GM21737 (cell line): Measurements from ENCODE around the gene DNTT.
A peak's percentile ranks its signal among the peaks of the same experiment; 100 is the strongest.

ENCODE experiments used
- ATAC-seq: cut with Tn5 transposase; IDR thresholded peaks from one replicate; pipeline ENCODE4 v1.9.1; 2021; ENCODE audit warnings: mild to moderate bottlenecking, moderate library complexity; ENCODE audit not compliant: unreplicated experiment

Gene DNTT

DNA sequence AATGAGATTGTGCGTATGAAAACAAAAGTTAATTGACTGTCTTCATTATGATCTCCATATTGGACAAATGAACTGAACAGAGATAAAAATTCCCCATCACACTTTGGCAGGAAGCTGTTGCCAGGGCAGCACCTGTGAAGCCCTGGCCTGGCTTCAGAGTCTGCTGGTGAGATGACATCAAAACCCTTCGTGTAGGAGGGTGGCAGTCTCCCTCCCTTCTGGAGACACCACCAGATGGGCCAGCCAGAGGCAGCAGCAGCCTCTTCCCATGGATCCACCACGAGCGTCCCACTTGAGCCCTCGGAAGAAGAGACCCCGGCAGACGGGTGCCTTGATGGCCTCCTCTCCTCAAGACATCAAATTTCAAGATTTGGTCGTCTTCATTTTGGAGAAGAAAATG lies at the start of gene DNTT:
Gene DNTT (plus strand): TSS at position 205 of the 400 bp plus-strand sequence. CDS start 64 bp downstream, at position 269.
- no peak for ATAC-seq

DNA sequence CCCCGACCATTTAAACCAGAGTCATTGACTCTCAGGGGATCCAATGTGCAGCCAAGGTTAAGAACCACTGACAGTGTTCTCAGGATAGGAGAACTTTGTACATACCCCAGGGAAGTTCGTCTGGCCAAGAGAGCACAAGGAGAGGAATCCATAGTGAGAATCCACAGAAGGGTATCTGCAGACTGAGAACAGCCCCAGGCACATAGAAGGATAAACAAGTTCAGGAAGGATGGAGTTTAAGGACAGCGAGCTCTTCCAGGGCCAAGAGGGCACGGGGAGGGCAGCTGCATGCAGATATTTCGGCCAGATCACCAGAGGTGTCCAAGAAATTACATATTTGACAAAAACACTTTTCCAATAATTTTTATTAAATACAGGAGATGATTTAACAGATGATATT lies 49.3 kb upstream of the DNTT start:
- ATAC-seq, result no peak

DNA sequence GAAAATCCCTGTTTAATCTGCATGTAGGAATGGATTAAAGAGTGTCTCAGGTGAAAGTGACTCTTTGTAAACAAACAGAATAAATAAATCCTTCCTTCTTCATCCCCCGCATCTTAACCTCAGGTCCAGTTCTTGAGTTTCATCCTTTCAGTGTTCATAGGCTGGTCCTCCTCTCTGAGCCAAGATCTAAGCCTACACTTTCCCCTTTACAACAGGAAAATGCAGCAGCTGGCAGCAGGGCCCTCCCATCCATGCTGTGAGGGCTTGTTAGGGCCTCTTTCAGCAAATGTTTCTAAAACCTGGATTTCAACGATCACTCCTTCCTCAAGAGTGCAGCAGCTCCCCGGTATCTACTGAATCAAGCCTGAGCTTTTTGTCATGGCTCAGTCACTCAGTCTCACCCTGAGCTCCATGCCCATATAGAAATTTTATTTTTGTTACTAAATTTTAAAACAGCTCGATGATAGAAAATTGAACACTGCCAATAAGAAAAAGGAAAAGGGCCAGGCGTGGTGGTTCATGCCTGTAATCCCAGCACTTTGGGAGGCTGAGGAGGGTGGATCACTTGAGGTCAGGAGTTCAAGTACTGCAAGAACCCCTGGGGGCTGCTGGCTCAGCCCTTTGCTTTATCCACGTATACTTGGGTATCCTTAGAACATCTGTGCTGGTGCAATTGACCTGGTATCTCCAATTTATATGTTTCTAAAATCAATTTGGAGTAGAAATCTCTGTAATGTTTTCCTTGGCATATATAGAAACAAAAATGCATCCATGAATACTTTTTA lies 48.5 kb upstream of the DNTT start:
- no peak for ATAC-seq

DNA sequence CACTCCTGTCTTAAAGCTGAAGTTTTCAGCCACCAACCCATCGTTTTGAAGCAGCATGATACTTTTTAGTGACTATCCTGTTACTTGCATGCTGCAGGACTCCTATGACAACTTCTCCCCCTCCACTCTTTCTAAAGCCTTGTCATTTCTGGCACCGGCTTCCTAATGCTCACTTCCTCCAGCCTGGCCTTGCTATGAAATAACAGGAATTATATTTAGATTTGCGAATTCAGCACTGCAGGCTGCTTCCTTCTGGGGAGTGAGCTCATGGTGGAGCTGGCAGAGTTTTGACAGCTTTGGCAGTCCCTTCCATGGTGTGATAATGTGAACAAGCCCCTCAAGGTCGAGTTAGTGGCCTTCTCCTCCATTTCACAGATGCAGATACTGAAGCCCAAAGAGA lies 46.3 kb upstream of the DNTT start:
- ATAC-seq, result no peak

- no peak for ATAC-seq
These were observed 45.1 kb upstream of the DNTT start for GRCh38 chr10:96259150-96259549.

GRCh38 chr10:96260014-96260413 lies 44.2 kb upstream of the DNTT start:
- ATAC-seq, result no peak

GRCh38 chr10:96261132-96261531 lies 43.1 kb upstream of the DNTT start:
- no peak for ATAC-seq

DNA sequence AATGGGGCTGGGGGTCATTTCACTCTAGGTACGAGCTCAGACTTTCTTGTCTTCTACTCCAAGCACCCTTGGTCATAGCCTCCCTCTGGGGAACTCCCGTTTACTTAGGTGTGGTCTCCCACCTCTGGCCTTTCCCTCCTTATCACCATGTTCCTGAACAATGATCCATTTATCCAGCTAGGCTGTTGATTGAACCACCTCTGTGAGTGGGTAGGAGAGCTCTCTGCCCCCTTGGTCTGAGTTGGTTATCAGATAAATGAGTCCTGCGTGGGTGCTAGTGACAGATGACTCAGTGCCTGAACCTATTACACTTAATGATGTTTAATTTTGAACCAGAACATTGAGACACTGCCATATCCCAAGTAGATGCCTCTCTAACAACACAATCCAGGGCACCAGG lies 42.3 kb upstream of the DNTT start:
- no peak for ATAC-seq

- no peak for ATAC-seq
These were observed 41.1 kb upstream of the DNTT start for GRCh38 chr10:96263176-96263575.

GRCh38 chr10:96263669-96264068 lies 40.6 kb upstream of the DNTT start:
- no peak for ATAC-seq

DNA sequence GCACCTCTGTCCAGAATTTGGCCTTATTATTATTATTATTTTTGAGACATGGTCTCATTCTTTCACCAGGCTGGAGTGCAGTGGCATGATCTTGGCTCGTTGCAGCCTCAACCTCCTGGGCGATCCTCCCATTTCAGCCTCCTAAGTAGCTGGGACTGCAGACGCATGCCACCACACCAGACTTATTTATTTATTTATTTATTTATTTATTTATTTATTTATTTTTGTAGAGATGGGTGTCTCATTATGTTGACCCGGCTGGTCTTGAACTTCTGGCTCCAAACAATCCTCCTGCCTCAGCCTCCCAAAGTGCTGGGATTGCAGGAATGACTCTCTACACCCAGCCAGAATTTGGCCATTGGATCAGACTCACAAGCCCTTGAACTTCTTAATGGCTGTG lies 39.3 kb upstream of the DNTT start:
- ATAC-seq, result no peak

GRCh38 chr10:96266118-96266770 lies 38.0 kb upstream of the DNTT start:
- ATAC-seq, result no peak

DNA sequence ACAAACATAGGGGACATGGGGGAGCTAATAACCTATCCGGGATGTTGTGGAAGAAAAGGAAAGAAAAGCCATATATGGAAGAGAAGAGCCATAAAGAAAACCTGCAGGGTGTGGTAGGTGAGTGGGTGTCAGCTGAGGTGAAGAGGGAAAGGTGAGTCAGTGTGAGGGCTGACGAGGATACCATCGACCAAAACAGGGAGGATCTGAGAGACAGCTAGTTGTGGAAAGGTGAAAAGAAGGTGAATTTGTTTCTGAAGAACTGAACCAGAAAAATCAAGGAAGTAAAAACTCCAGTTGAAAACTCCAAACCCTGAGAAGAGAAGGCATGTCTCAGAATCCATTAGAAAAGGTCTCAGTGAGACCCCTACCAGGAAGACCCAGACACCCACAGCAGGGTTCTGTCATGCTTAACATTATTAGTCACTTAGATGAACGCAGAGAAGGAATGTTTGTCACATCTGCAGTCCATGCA lies 37.0 kb upstream of the DNTT start:
- ATAC-seq, result no peak

- no peak for ATAC-seq
These were observed 35.8 kb upstream of the DNTT start for GRCh38 chr10:96268341-96268909.

DNA sequence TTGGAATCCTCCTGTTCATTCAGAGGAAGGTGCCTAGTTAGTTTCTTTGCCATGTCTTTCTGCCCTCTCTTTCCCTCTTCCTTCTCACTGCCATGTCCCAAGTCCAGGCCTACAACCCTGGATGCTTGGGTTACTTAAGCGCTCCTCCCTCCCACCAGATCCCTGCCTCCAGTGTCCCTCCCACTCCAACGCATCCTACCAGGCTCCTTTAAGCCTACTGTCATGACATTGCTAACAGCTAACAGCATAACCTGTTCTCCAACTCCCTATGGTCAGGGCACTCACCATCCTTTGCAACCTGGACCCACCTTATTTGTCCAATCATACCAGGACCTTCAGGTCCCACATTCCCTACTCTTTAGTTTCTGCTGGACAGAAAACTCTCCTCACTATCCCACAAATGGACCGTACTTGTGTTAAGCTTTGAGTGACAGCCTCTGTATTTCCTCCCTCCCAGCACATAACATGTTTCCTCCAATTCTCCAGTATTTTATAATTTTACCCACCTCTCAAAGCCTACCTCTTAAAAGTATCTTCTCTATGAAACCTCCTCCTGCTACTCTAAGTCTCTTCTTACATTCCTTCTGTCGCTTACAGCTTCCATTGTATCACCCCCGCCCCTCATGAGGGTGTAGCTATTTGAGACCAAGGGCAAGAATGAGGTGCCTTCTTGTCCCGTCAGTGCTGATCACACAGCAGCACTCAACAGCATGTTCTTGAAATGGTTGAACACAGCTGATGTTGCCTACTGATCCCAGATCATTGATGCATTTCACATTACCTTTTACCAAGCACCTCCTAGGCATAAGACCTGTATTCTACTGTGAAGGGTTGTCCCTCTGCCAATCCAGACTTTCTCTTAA lies 34.6 kb upstream of the DNTT start:
- ATAC-seq, result no peak

DNA sequence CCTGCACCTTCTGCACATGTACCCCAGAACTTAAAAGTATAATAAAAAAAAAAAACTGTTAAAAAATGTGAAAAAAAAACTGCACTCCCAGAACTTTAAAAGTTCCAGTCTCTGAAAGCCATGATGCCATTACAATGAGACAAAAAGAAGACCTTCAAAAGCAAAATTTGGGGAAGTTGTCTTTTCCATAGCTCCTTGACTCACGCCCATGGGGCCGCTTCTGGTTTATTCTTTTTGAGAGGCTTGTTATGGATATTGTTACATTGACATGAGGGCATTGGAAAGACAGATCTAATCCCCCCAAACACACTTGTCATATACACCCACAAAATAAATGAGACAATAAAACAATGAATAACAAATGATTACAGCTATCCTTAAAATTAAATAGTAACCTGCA lies 33.7 kb upstream of the DNTT start:
- ATAC-seq, result no peak

- peak; percentile 54 for ATAC-seq
These were observed 33.0 kb upstream of the DNTT start, which contains the start of gene BLNK for GRCh38 chr10:96271016-96271815. TSS of gene BLNK (minus strand) at chr10:96271569. CDS start at chr10:96271398, 171 bp downstream.

DNA sequence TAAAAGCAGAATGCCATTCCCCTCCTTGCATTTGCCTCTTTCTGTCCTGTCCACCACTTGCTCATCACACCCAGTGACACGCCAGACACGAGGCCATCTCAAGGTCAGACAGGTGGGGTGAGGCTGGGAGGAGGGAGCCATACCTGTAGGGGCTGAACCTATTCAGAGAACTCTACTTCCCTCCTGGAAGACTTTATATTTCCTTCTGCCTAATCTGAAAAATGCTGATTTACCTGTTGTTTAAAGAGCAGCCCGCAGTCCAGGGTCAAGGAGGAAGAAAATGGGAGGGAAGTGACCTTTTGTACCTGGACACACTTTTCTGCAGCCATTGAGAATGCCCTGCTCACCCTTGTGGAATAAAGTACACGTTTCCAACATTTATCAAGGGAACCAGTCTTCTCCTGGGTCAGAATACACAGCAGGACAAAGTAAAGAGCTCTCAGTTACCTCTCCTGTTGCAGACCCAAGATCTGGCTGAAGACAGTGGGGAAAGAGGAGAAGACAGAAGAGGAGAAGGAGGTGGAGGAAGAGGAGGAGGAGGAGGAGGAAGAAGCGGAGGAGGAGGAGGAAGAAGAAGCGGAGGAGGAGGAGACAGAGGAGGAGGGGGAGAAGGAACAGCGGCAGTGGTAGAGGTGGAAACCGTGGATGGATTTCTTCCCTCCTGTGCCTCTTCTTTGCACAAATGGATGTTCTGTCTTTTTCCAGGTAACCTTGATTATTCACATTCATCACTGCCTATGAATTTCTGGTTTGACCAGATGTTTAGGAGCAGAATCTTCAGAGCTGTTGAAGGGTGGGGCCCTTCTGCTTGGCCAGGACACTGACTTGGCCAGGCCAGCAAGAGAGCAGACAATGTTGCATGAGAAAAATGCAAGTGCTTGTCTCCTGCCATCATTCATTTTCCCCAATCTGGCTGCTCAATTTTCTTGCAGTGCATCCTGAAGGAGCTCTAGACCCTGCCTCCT lies 31.6 kb upstream of the DNTT start:
- ATAC-seq, result no peak
